H7 (cell line): ENCODE data around the gene SLC25A21. TPM values are rescaled to one million over a fixed set of nuclear protein-coding genes. Genes with fewer than 3 reads are reported as not detected.
A peak's percentile ranks its signal among the peaks of the same experiment; 100 is the strongest.

ENCODE experiments used
- DNase-seq: peaks from one replicate; pipeline ENCODE4 v3.0.0; 2012
- H3K27me3 ChIP-seq: 2 replicates; pipeline ENCODE4 v1.6.0; 2011; ENCODE audit warnings: mild to moderate bottlenecking, low read length; ENCODE audit not compliant: control insufficient read depth, insufficient read depth
- H3K36me3 ChIP-seq: replicated peaks from 2 replicates; pipeline ENCODE4 v1.5.1; 2011; ENCODE audit warnings: low read length; ENCODE audit not compliant: control insufficient read depth, insufficient read depth
- H3K4me3 ChIP-seq: 2 replicates; pipeline ENCODE4 v1.5.1; 2011; ENCODE audit warnings: low read depth, mild to moderate bottlenecking, control low read depth, low read length, moderate library complexity; ENCODE audit not compliant: insufficient read depth
- total RNA-seq: library from RNA; depleted of rRNA; stranded (reverse); fragments of >200 nt; shearing (Covaris generic); gene quantifications from 2 replicates; pipeline ENCODE4 v1.2.3, GENCODE V29; 2014

The SLC25A21 gene
- total RNA-seq, 1 experiment from 2014 or later: 7.7 TPM

- Histone ChIP-seq H3K36me3 (no peaks in the 10 kb centered on the region), H3K27me3 (no peaks in the 10 kb centered on the region), H3K4me3 (no peak overlapping the region)
- no peak for DNase-seq
Observed at GRCh38 chr14:37063467-37064240, 108.8 kb downstream of the SLC25A21 start.

GRCh38 chr14:37062191-37062803 lies 110.1 kb downstream of the SLC25A21 start:
- Histone ChIP-seq H3K36me3 (no peaks in the 10 kb centered on the region), H3K4me3 (no peak overlapping the region), H3K27me3 (no peaks in the 10 kb centered on the region)
- no peak for DNase-seq

GRCh38 chr14:37061697-37062096 lies 110.7 kb downstream of the SLC25A21 start:
- Histone ChIP-seq H3K4me3 (no peak overlapping the region), H3K27me3 (no peaks in the 10 kb centered on the region), H3K36me3 (no peaks in the 10 kb centered on the region)
- no peak for DNase-seq

GRCh38 chr14:37060496-37061260 lies 111.7 kb downstream of the SLC25A21 start:
- DNase-seq: peak; percentile 46
- Histone ChIP-seq H3K27me3 (no peaks in the 10 kb centered on the region), H3K36me3 (no peaks in the 10 kb centered on the region), H3K4me3 (no peak overlapping the region)

GRCh38 chr14:37057776-37058175 lies 114.6 kb downstream of the SLC25A21 start:
- no peak overlapping the region for H3K4me3 ChIP-seq
- no peaks in the 10 kb centered on the region for H3K27me3 ChIP-seq
- no peaks in the 10 kb centered on the region for H3K36me3 ChIP-seq
- DNase-seq: no peak

GRCh38 chr14:37056473-37056872 lies 115.9 kb downstream of the SLC25A21 start:
- peak; percentile 21 for DNase-seq
- Histone ChIP-seq H3K4me3 (no peak overlapping the region), H3K27me3 (no peaks in the 10 kb centered on the region), H3K36me3 (no peaks in the 10 kb centered on the region)

GRCh38 chr14:37054869-37055268 lies 117.5 kb downstream of the SLC25A21 start:
- Histone ChIP-seq H3K36me3 (no peaks in the 10 kb centered on the region), H3K4me3 (no peak overlapping the region), H3K27me3 (no peaks in the 10 kb centered on the region)
- DNase-seq: no peak

GRCh38 chr14:37054144-37054543 lies 118.3 kb downstream of the SLC25A21 start:
- DNase-seq: no peak
- Histone ChIP-seq H3K4me3 (no peak overlapping the region), H3K27me3 (no peaks in the 10 kb centered on the region), H3K36me3 (no peaks in the 10 kb centered on the region)

GRCh38 chr14:37051680-37052079 lies 120.7 kb downstream of the SLC25A21 start:
- no peak overlapping the region for H3K4me3 ChIP-seq
- peak; percentile 13 for DNase-seq
- no peaks in the 10 kb centered on the region for H3K36me3 ChIP-seq
- no peaks in the 10 kb centered on the region for H3K27me3 ChIP-seq

- Histone ChIP-seq H3K4me3 (no peak overlapping the region), H3K36me3 (no peaks in the 10 kb centered on the region), H3K27me3 (no peaks in the 10 kb centered on the region)
- no peak for DNase-seq
Observed at GRCh38 chr14:37051153-37051552, 121.3 kb downstream of the SLC25A21 start.

GRCh38 chr14:37048666-37049071 lies 123.7 kb downstream of the SLC25A21 start:
- H3K36me3 ChIP-seq: no peaks in the 10 kb centered on the region
- H3K27me3 ChIP-seq: no peaks in the 10 kb centered on the region
- no peak overlapping the region for H3K4me3 ChIP-seq
- no peak for DNase-seq

- H3K27me3 ChIP-seq: no peaks in the 10 kb centered on the region
- no peaks in the 10 kb centered on the region for H3K36me3 ChIP-seq
- no peak for DNase-seq
- no peak overlapping the region for H3K4me3 ChIP-seq
Observed at GRCh38 chr14:37047996-37048395, 124.4 kb downstream of the SLC25A21 start.

- no peaks in the 10 kb centered on the region for H3K36me3 ChIP-seq
- H3K4me3 ChIP-seq: no peak overlapping the region
- DNase-seq: no peak
- H3K27me3 ChIP-seq: no peaks in the 10 kb centered on the region
Observed at GRCh38 chr14:37047226-37047625, 125.2 kb downstream of the SLC25A21 start.

GRCh38 chr14:37046815-37047214 lies 125.6 kb downstream of the SLC25A21 start:
- H3K27me3 ChIP-seq: no peaks in the 10 kb centered on the region
- DNase-seq: no peak
- no peaks in the 10 kb centered on the region for H3K36me3 ChIP-seq
- H3K4me3 ChIP-seq: no peak overlapping the region
